Measurements from ENCODE around the gene PCDH15. TPM values are rescaled to one million over a fixed set of nuclear protein-coding genes. Genes with fewer than 3 reads are reported as not detected.

Gene PCDH15
- total RNA-seq, 2 experiments from 2014 or later: not detected

DNA sequence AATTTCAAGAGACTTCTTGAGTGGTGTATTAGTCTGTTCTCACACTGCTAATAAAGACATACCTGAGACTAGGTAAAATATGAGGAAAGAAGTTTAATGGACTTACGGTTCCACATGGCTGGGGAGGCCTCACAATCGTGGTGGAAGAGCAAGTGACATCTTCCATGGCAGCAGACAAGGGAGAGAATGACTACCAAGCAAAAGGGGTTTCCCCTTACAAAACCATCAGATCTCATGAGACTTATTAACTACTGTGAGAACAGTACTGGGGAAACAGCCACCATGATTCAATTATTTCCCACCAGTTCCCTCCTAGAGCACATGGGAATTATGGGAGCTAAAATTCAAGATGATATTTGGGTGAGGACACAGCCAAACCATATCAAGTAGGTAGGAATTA, 150.5 kb downstream of the PCDH15 start:
- intact Hi-C loops (cut with micrococcal nuclease; ENCODE audit: unreplicated experiment): no loop called here
- ChIA-PET CTCF (ENCODE audit: unreplicated experiment) (no interaction called here), POLR2A (no interaction called here)
- no peak overlapping the region for H3K27ac ChIP-seq (ENCODE audit: low read depth, low read length, poor library complexity, severe bottlenecking)
- no peaks in the 10 kb centered on the region for H3K79me2 ChIP-seq (ENCODE audit: insufficient read depth, low read depth, low read length)
- H3K4me2 ChIP-seq (ENCODE audit: low read length): no peak overlapping the region
- no peaks in the 10 kb centered on the region for H3K9me2 ChIP-seq (ENCODE audit: insufficient read depth, low read length)
- no peak overlapping the region for H3K4me3 ChIP-seq (ENCODE audit: low read depth, low read length, poor library complexity, severe bottlenecking)
- no peaks in the 10 kb centered on the region for H3K9me3 ChIP-seq (ENCODE audit: low read length)
- no peak overlapping the region for H2AFZ ChIP-seq (ENCODE audit: low read length)
- no TSS peak for BruUV-seq (replicated peaks)
- DNase-seq (ENCODE audit: low spot score): no peak
- no peaks in the 10 kb centered on the region for H4K20me1 ChIP-seq (ENCODE audit: insufficient read depth, low read length)
- no peaks in the 10 kb centered on the region for H3K36me3 ChIP-seq (ENCODE audit: insufficient read depth, low read length)
- no peak for TF ChIP-seq EZH2phosphoT487 (IDR thresholded peaks at IDR 0.05; ENCODE audit: borderline replicate concordance, low read depth, low read length)
- TF ChIP-seq, protein P1, sequence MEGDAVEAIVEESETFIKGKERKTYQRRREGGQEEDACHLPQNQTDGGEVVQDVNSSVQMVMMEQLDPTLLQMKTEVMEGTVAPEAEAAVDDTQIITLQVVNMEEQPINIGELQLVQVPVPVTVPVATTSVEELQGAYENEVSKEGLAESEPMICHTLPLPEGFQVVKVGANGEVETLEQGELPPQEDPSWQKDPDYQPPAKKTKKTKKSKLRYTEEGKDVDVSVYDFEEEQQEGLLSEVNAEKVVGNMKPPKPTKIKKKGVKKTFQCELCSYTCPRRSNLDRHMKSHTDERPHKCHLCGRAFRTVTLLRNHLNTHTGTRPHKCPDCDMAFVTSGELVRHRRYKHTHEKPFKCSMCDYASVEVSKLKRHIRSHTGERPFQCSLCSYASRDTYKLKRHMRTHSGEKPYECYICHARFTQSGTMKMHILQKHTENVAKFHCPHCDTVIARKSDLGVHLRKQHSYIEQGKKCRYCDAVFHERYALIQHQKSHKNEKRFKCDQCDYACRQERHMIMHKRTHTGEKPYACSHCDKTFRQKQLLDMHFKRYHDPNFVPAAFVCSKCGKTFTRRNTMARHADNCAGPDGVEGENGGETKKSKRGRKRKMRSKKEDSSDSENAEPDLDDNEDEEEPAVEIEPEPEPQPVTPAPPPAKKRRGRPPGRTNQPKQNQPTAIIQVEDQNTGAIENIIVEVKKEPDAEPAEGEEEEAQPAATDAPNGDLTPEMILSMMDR (conservative IDR thresholded peaks at IDR 0.05; ENCODE audit: low read length): no peak
- H3K4me1 ChIP-seq (ENCODE audit: insufficient read depth, low read length, poor library complexity, severe bottlenecking): no peaks in the 10 kb centered on the region

DNA sequence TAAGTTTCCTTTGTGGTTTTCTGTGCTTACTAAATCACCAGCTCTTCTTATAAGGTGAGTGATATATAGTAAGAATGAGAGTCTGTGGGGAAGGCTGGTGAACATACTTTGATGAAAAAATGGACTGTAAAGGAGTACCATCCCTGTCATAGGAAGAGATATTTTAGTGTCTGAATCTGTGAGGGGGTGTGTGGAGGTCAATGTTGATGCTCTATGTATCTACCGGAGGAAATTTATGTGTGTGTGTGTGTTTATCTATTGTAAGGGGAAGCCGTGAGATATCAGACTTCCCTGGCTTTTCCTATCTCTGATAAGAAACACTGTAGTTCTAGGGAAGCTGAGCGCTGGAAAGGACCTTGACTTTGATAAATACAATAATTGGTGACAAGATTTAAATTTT, 179.0 kb downstream of the PCDH15 start:
- CTCF ChIA-PET (ENCODE audit: unreplicated experiment): no interaction called here

DNA sequence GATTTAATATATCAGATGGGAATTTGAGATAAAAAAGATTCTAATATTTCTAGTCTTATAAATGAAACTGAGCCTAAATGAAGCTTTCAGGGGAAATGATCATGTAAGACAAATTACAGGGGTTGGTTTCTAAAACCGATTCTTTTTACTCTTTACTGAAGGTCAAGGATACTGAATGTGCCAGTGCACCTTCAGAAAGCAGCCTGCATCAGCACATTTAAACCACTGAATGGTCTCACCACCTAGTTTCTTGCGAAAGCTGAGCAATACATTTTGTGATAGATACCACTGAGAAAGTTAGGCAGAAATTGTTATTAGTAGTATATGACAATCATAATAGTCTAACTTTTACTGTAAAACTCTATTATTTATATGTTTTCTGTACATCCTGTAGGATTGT, 180.7 kb downstream of the PCDH15 start:
- no peaks in the 10 kb centered on the region for H3K36me3 ChIP-seq (ENCODE audit: insufficient read depth, low read length)
- H3K9me2 ChIP-seq (ENCODE audit: insufficient read depth, low read length): no peaks in the 10 kb centered on the region
- H3K9me3 ChIP-seq (ENCODE audit: low read length): no peaks in the 10 kb centered on the region
- no peak for DNase-seq (ENCODE audit: low spot score)
- no peak overlapping the region for H3K4me2 ChIP-seq (ENCODE audit: low read length)
- H2AFZ ChIP-seq (ENCODE audit: low read length): no peak overlapping the region
- ChIA-PET CTCF (ENCODE audit: unreplicated experiment) (no interaction called here), POLR2A (interaction anchor here (0.5 to 0.7 kb wide), 2 partner anchors 24 to 28 kb away, joined by 3 to 4 read pairs; no protein-coding TSS in a partner anchor)
- H3K4me1 ChIP-seq (ENCODE audit: insufficient read depth, low read length, poor library complexity, severe bottlenecking): no peaks in the 10 kb centered on the region
- H3K4me3 ChIP-seq (ENCODE audit: low read depth, low read length, poor library complexity, severe bottlenecking): no peak overlapping the region
- intact Hi-C loops (cut with micrococcal nuclease; ENCODE audit: unreplicated experiment): no loop called here
- no TSS peak for BruUV-seq (replicated peaks)
- H3K79me2 ChIP-seq (ENCODE audit: insufficient read depth, low read depth, low read length): no peaks in the 10 kb centered on the region
- no peaks in the 10 kb centered on the region for H4K20me1 ChIP-seq (ENCODE audit: insufficient read depth, low read length)
- no peak overlapping the region for H3K27ac ChIP-seq (ENCODE audit: low read depth, low read length, poor library complexity, severe bottlenecking)
- TF ChIP-seq, protein P1 (conservative IDR thresholded peaks at IDR 0.05; ENCODE audit: low read length): no peak
- no peak for TF ChIP-seq EZH2phosphoT487 (IDR thresholded peaks at IDR 0.05; ENCODE audit: borderline replicate concordance, low read depth, low read length)

More for the DNA sequence above, 179.0 kb downstream of the PCDH15 start:
- Histone ChIP-seq H3K9me2 (ENCODE audit: insufficient read depth, low read length) (no peaks in the 10 kb centered on the region), H3K4me2 (ENCODE audit: low read length) (no peak overlapping the region), H3K4me3 (ENCODE audit: low read depth, low read length, poor library complexity, severe bottlenecking) (no peak overlapping the region), H3K9me3 (ENCODE audit: low read length) (no peaks in the 10 kb centered on the region), H4K20me1 (ENCODE audit: insufficient read depth, low read length) (no peaks in the 10 kb centered on the region), H3K27ac (ENCODE audit: low read depth, low read length, poor library complexity, severe bottlenecking) (no peak overlapping the region), H3K36me3 (ENCODE audit: insufficient read depth, low read length) (no peaks in the 10 kb centered on the region), H3K4me1 (ENCODE audit: insufficient read depth, low read length, poor library complexity, severe bottlenecking) (no peaks in the 10 kb centered on the region), H2AFZ (ENCODE audit: low read length) (no peak overlapping the region), H3K79me2 (ENCODE audit: insufficient read depth, low read depth, low read length) (no peaks in the 10 kb centered on the region)
- TF ChIP-seq, protein P1 (conservative IDR thresholded peaks at IDR 0.05; ENCODE audit: low read length): no peak
- TF ChIP-seq EZH2phosphoT487 (IDR thresholded peaks at IDR 0.05; ENCODE audit: borderline replicate concordance, low read depth, low read length): no peak
- DNase-seq (ENCODE audit: low spot score): no peak
- BruUV-seq (replicated peaks): no TSS peak
- POLR2A ChIA-PET: interaction anchor here (0.6 kb wide), 1 partner anchor 54 kb away, joined by 3 read pairs; no protein-coding TSS in a partner anchor
- intact Hi-C loops (cut with micrococcal nuclease; ENCODE audit: unreplicated experiment): no loop called here

All from OCI-LY7 (cell line).